Right atrium auricular region (tissue), 2 donors: ENCODE measurements around the gene SLITRK1. TPM values are rescaled to one million over a fixed set of nuclear protein-coding genes. Genes with fewer than 3 reads are reported as not detected.

Experiments
- DNase-seq: peaks from one replicate; pipeline ENCODE4 v3.0.0-alpha.2; 2019; ENCODE audit warnings: low spot score
- H3K27ac ChIP-seq, 2 donors: fragments of 200-600 bp; sonication (generic); 1 replicate in 1 of 2; 2 replicates in 1 of 2; pipeline ENCODE4 v1.5.1; 2016 to 2019
- H3K27me3 ChIP-seq, 2 donors: fragments of 200-600 bp; sonication (generic); one replicate each; pipeline versions ENCODE4 v1.5.1 to v1.6.0; 2017 to 2019
- H3K36me3 ChIP-seq: fragments of 200-600 bp; sonication (generic); one replicate; pipeline ENCODE4 v1.5.1; 2016
- H3K4me1 ChIP-seq, 2 donors: fragments of 200-600 bp; sonication (generic); one replicate each; pipeline versions ENCODE4 v1.5.1 to v1.6.0; 2017 to 2019
- H3K4me3 ChIP-seq, 2 donors: fragments of 200-600 bp; sonication (generic); 1 replicate in 1 of 2; 2 replicates in 1 of 2; pipeline ENCODE4 v1.5.1; 2017 to 2019; ENCODE audit warnings: mild to moderate bottlenecking in 1 of 2, moderate library complexity in 1 of 2
- H3K9me3 ChIP-seq, 2 donors: fragments of 200-600 bp; sonication (generic); one replicate each; pipeline ENCODE4 v1.5.1; 2019
- total RNA-seq, 2 donors: library from RNA; depleted of rRNA; stranded (reverse); fragments of >200 nt; gene quantifications; one replicate each; pipeline ENCODE4 v1.1.0, GENCODE V29; 2016
- TF ChIP-seq, protein P1 (sequence below), 2 donors: fragments of 200-600 bp; sonication (generic); IDR thresholded peaks; one replicate each; pipeline ENCODE4 v1.5.1; 2019; ENCODE audit warnings: antibody characterized with exemption in 2 of 2

SLITRK1 gene
- total RNA-seq, 2 donors from 2014 or later, result not detected

DNA sequence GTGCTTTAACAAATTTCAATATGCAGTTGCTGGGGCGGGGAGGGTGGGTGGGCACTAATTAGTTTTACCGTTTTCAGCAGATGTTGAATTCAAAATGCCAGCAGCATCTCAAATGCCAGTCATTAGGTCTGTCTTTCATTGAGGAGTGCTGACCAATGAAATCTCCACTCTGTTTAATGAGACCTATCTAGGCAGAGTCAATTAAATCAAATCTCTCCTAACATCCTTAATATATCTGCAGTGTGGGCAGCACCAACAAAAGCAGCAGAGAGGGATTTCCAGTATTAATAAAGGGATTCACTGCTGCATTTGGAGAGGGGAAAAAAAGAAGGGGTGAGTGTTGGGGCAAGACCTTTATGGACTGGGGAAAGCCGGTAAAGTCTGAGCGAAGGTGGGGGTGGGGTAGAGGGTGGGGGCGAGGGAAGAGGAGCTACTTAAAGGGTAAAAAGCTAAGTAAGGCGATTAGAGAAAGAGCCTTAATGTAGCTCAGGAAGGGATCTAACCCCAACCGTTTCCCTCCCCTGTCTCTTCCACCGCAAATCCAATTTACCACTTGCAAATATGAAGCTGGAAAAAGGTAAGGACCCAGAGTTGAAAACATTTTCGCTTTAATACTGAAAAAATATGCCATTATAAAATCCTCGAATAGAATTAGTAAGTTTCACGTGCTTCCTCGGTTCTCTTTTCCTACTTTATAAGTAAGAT, 4.5 kb downstream of the SLITRK1 start:
- Histone ChIP-seq H3K4me1 (no peaks in the 10 kb centered on the region), H3K27ac (no peak overlapping the region), H3K27me3 (no peaks in the 10 kb centered on the region), H3K9me3 (no peaks in the 10 kb centered on the region), H3K36me3 (no peaks in the 10 kb centered on the region), H3K4me3 (no peak overlapping the region)
- DNase-seq, result no peak
- TF ChIP-seq, protein P1, sequence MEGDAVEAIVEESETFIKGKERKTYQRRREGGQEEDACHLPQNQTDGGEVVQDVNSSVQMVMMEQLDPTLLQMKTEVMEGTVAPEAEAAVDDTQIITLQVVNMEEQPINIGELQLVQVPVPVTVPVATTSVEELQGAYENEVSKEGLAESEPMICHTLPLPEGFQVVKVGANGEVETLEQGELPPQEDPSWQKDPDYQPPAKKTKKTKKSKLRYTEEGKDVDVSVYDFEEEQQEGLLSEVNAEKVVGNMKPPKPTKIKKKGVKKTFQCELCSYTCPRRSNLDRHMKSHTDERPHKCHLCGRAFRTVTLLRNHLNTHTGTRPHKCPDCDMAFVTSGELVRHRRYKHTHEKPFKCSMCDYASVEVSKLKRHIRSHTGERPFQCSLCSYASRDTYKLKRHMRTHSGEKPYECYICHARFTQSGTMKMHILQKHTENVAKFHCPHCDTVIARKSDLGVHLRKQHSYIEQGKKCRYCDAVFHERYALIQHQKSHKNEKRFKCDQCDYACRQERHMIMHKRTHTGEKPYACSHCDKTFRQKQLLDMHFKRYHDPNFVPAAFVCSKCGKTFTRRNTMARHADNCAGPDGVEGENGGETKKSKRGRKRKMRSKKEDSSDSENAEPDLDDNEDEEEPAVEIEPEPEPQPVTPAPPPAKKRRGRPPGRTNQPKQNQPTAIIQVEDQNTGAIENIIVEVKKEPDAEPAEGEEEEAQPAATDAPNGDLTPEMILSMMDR (IDR thresholded peaks at IDR 0.05), result no peak

DNA sequence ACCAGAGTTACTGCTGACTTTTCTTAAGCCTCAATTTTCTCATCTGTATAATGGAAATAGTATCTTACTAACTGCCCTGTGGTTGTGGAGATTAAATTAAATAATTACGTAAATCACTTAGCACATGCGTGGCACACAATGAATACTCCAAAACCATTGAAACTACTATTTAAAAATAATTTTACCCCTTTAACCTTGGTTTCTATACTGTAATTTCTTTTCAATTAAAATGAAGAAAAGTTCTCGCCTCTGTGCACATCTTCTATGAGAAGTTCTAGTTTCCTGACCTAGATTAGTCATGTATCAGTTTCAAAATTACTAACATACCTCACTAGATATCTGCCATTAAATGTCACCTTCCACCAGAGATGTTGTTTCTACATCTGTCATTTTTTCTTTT, 5.7 kb downstream of the SLITRK1 start:
- Histone ChIP-seq H3K4me1 (no peaks in the 10 kb centered on the region), H3K27ac (no peak overlapping the region), H3K4me3 (no peak overlapping the region), H3K27me3 (no peaks in the 10 kb centered on the region), H3K36me3 (no peaks in the 10 kb centered on the region), H3K9me3 (no peaks in the 10 kb centered on the region)
- DNase-seq, result no peak
- TF ChIP-seq, protein P1 (IDR thresholded peaks at IDR 0.05), result no peak

DNA sequence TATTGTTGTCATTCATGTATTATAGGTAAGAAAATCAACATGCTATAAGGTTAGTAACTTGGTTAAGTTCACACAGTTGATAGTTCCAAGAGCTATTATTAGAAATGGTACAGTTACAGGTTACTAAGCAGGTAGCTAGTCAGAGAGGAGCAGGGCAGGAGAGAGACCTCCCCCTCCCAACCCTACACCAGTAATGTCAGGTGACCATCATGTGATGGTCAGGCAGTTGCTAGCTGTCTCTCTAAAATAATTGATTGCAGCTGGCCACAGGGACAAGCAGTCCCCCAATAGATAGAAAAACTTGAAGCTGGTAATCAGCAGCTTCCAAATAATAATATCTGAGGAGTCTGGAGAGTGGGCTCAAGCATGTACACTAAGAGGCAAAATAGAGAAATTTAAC, 14.6 kb downstream of the SLITRK1 start:
- Histone ChIP-seq H3K4me3 (no peak overlapping the region), H3K36me3 (no peaks in the 10 kb centered on the region), H3K27ac (no peak overlapping the region), H3K27me3 (no peaks in the 10 kb centered on the region), H3K9me3 (no peaks in the 10 kb centered on the region), H3K4me1 (no peaks in the 10 kb centered on the region)
- TF ChIP-seq, protein P1 (IDR thresholded peaks at IDR 0.05), result no peak
- no peak for DNase-seq

DNA sequence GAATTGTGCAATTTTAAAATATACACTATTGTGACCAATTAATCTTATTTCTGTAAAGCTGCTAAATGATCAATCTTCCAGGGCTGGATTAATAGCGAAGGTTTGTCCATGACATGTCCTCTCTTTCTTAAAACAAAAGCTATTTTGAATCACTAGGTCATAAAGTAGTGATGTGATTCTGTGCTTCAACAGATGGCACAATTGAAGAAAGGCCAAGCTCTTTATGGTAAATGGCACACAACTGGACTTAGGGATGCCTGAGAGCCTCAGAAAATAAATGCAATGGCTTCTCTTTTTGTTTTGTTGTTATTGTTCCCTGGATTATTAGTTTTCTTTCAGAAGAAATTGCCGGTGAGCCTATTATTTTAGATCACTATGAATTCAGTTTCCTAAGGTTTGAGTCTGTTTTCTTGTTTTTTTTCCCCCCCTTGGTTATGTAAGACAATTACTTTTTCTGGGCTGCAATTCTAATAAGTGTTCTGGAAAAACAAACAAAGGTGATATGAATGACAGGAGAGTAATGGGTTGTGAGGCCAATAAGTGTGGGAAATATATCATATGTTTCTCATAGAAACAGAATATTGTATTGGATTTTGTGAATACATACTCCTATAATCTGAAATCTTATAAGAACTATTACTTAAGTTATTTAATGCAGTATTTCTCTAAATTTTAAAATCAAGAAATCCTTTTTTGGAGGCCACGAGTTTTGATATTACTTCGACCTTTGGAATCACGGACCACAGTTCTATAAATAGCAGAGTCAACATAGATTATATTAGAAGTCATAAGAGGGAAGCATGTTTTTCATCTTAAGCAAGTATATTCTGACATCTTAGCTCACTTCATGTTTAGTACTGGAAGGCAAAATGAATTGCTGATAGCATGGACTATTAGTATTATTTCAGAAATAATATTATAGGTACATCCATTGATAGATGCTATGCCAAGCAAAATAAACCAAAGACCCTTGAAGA, 16.8 kb downstream of the SLITRK1 start:
- no peak overlapping the region for H3K4me3 ChIP-seq
- no peak for DNase-seq
- H3K36me3 ChIP-seq, result no peaks in the 10 kb centered on the region
- H3K4me1 ChIP-seq, result no peaks in the 10 kb centered on the region
- no peak overlapping the region for H3K27ac ChIP-seq
- no peaks in the 10 kb centered on the region for H3K27me3 ChIP-seq
- no peaks in the 10 kb centered on the region for H3K9me3 ChIP-seq
- TF ChIP-seq, protein P1 (IDR thresholded peaks at IDR 0.05), result no peak

DNA sequence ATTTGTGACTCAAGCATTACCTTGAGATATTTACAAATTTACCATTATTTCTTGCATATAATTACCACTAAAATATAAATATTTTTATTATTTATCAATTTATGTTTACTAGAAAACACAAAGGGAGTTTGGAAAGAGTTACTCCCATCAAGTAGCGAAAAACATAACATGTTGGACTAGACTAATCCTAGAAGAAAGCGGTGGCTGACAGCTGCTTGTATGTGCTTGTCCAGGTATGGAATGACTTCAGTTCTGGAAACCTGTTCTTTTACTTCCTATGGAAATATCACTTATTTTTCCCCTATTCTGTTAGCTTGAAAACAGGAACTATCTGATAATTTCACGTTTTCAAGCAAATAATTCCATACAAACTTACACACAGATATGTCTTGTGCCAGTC, 28.5 kb downstream of the SLITRK1 start:
- Histone ChIP-seq H3K36me3 (no peaks in the 10 kb centered on the region), H3K4me3 (no peak overlapping the region), H3K27me3 (no peaks in the 10 kb centered on the region), H3K27ac (no peak overlapping the region), H3K4me1 (no peaks in the 10 kb centered on the region), H3K9me3 (no peaks in the 10 kb centered on the region)
- DNase-seq, result no peak
- TF ChIP-seq, protein P1 (IDR thresholded peaks at IDR 0.05), result no peak
